Heart left ventricle (tissue), 16 donors: ENCODE data around the gene PAWR. TPM values are rescaled to one million over a fixed set of nuclear protein-coding genes. Genes with fewer than 3 reads are reported as not detected.
"Not testable (repeated sequence)": the region's sequence is repeated elsewhere in the genome, so short reads cannot be mapped to it uniquely, and the experiment has no call there.

Experiments
- ATAC-seq, 4 donors: fragments of 200-7000 bp; cut with Tn5 transposase; one replicate each; pipeline ENCODE4 v1.9.1; 2020 to 2022; ENCODE audit warnings: moderate library complexity in 4 of 4, mild to moderate bottlenecking in 3 of 4, moderate number of reproducible peaks in 1 of 4
- DNase-seq, 5 donors: peaks; one replicate each; pipeline ENCODE4 v3.0.0-alpha.2; 2020
- H3K27ac ChIP-seq, 12 donors: fragments of 200-600 bp; sonication (generic) in 4 of 12; one replicate each; pipeline versions ENCODE4 v1.5.0 to v1.8.0; 2016 to 2022; ENCODE audit warnings: mild to moderate bottlenecking in 2 of 12
- H3K27me3 ChIP-seq, 9 donors: fragments of 200-600 bp; sonication (generic) in 2 of 9; one replicate each; pipeline versions ENCODE4 v1.5.1 to v1.8.0; 2016 to 2022; ENCODE audit warnings: mild to moderate bottlenecking in 3 of 9
- H3K36me3 ChIP-seq, 9 donors: fragments of 200-600 bp; sonication (generic) in 2 of 9; one replicate each; pipeline versions ENCODE4 v1.5.0 to v1.8.0; 2018 to 2022; ENCODE audit warnings: mild to moderate bottlenecking in 2 of 9
- H3K4me1 ChIP-seq, 12 donors: fragments of 200-600 bp; sonication (generic) in 4 of 12; one replicate each; pipeline versions ENCODE4 v1.5.0 to v1.8.0; 2016 to 2022; ENCODE audit warnings: mild to moderate bottlenecking in 3 of 12
- H3K4me3 ChIP-seq, 12 donors: fragments of 200-600 bp; sonication (generic) in 4 of 12; one replicate each; pipeline versions ENCODE4 v1.5.0 to v1.8.0; 2017 to 2022; ENCODE audit warnings: mild to moderate bottlenecking in 9 of 12, moderate library complexity in 4 of 12
- H3K9me3 ChIP-seq, 12 donors: fragments of 200-600 bp; sonication (generic) in 4 of 12; one replicate each; pipeline versions ENCODE4 v1.5.0 to v1.8.0; 2016 to 2022; ENCODE audit warnings: mild to moderate bottlenecking in 1 of 12
- POLR2A ChIP-seq, 2 donors: fragments of 450-650 bp; IDR thresholded peaks; one replicate each; pipeline ENCODE4 v1.6.1; 2017; ENCODE audit warnings: antibody characterized with exemption in 2 of 2, mild to moderate bottlenecking in 2 of 2, moderate library complexity in 2 of 2
- WGBS, 4 donors: extraction: QIAGEN DNeasy Blood & Tissue Kit in 2 of 4; methylation state at CpG; one replicate each; pipeline versions ENCODE4 v1.1.5 to v1.1.7; 2013 to 2018; 5-methylcytosine and 5-hydroxymethylcytosine counted together
- intact Hi-C, 10 donors: fragments of 100-400 bp; cut with DNase I; formaldehyde crosslinking; loops; one replicate each; pipeline versions ENCODE4 v1.11.1 to v1.14.2; 2022
- polyA plus RNA-seq, 2 donors: library from polyadenylated mRNA; stranded (reverse); fragments of 200-250 nt; gene quantifications; one replicate each; pipeline ENCODE4 v1.2.3, GENCODE V29; 2013
- total RNA-seq, 9 donors: library from RNA; depleted of rRNA in 2 of 9; stranded (reverse); fragments of >200 nt in 2 of 9; fragmentation: NEBNext Ultra II Directional in 3 of 9; extraction: Animal tissue kit (Norgen Biotek cat#: 25700) in 3 of 9; gene quantifications; one replicate each; pipeline versions ENCODE4 v1.1.0 to v1.2.4, GENCODE V29; 2016 to 2023
- TF ChIP-seq, protein P1 (sequence below), 12 donors: fragments of 200-600 bp; sonication (generic) in 4 of 12; IDR thresholded peaks; one replicate each; pipeline versions ENCODE4 v1.5.0 to v1.8.0; 2018 to 2022; ENCODE audit warnings: antibody characterized with exemption in 12 of 12, mild to moderate bottlenecking in 5 of 12
- donor health status: ischemic (EF 13 %, LVEDD 7.1; RV severe dilation, severe dysfunction).
- donor health status: healthy with polysubstance abuse.
- donor health status: DM: no; HTN: yes; CAD: no.
- donor health status: DM: no; HTN: no; CAD: no.
- donor health status: ischemic (EF 25% LVEDD 6.9; RV normal size, moderate dysfunction).
- donor health status: ischemic (EF 25% LVEDD 5.7; RV mildly dilated, moderate dysfunction).
- donor health status: healthy.
- donor health status: DM: yes; HTN: yes; CAD: no.
- donor health status: ischemic (EF 35%, LVEDD 5.7; RV mildly dilated, moderate dysfunction).
- donor health status: nonischemic (EF 11% LVEDD 7.7; RV severe dilation, severe dysfunction).
- donor health status: DM: yes; HTN: yes; CAD: no.
- donor health status: PGD.
- donor health status: ischemic (EF 29% LVEDD 5.4; RV normal size, mild dysfunction).
- donor health status: nonischemic (EF 23%, LVEDD 6.1; RV moderate dilation, normal function).

The PAWR gene
- total and polyA plus RNA-seq, 11 donors, result 4.8 to 29.0 (median 11.0) TPM

DNA sequence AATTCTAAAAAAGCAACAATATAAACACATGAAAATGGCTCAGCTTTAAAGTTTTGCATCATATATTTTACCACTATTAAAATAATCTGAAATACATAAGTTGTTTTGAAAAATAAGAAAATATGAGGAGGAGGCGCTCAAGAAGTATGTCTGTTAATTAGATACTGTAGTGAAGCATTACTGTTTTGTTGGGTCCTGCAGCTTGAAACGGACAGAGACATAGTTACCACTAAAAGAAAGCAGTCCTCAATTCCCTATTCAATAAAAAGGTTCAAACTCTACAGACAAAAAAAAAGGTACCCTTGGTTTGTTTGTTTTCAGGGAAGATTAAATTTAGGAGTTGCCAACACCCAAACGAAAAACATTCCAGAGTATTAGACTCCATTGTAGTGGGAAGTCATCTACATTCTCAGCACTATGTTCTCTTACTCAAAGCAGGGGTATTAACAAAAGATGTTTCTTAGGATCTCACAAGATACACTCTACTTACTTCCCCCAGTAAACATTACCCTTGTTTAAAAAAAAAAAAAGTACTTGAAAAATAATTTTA is 3.0 kb downstream of the PAWR start:
- H3K36me3 ChIP-seq, result no peaks in the 10 kb centered on the region
- intact Hi-C loops, result loop anchor here in 3 of 10 donors (2.0 to 10.0 kb wide), 4 partner anchors 130 to 500 kb away; partner anchors contain the start of gene PPP1R12A (in 1 of the 3)
- DNase-seq (no peak), ATAC-seq (no peak)
- no peaks in the 10 kb centered on the region for H3K9me3 ChIP-seq
- peaks cover 0 to 30% (median 7%) of the 10 kb centered on the region in 12 donors for H3K4me1 ChIP-seq
- TF ChIP-seq, protein P1, sequence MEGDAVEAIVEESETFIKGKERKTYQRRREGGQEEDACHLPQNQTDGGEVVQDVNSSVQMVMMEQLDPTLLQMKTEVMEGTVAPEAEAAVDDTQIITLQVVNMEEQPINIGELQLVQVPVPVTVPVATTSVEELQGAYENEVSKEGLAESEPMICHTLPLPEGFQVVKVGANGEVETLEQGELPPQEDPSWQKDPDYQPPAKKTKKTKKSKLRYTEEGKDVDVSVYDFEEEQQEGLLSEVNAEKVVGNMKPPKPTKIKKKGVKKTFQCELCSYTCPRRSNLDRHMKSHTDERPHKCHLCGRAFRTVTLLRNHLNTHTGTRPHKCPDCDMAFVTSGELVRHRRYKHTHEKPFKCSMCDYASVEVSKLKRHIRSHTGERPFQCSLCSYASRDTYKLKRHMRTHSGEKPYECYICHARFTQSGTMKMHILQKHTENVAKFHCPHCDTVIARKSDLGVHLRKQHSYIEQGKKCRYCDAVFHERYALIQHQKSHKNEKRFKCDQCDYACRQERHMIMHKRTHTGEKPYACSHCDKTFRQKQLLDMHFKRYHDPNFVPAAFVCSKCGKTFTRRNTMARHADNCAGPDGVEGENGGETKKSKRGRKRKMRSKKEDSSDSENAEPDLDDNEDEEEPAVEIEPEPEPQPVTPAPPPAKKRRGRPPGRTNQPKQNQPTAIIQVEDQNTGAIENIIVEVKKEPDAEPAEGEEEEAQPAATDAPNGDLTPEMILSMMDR (IDR thresholded peaks at IDR 0.05), result no peak
- TF ChIP-seq POLR2A (IDR thresholded peaks at IDR 0.05), result no peak
- WGBS, 4 donors, result 60 to 63% (median 62%) methylated on average over 3 of the region's 3 CpGs
- no peak overlapping the region for H3K27ac ChIP-seq
- H3K27me3 ChIP-seq, result peaks cover 0 to 41% (median 0%) of the 10 kb centered on the region in 9 donors
- peak overlapping the region in 9 of 12 donors; percentile 2 to 97 (median 77) for H3K4me3 ChIP-seq

DNA sequence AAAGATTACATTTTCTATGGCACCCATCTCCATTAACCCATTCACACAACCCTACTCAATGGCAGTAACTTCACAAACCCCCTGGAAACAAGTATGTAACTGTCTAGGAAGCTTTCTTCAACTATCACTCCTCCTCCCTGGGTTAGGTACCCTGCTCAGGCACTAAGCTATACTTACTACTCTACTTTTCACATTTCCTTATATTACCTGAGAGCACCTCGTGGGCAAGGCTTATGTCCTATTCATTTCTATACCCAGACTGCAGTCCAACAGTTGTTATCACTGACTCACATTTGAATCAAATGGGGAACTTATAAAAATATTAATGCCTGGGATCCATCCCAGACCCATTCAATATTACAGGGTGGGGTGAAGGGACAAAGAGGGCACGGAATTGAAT is 4.6 kb downstream of the PAWR start:
- no peak overlapping the region for H3K27ac ChIP-seq
- H3K4me3 ChIP-seq, result peak overlapping the region in 1 of 12 donors; percentile 75
- 83 to 91% (median 88%) methylated on average over 2 of the region's 2 CpGs for WGBS, 4 donors
- no peaks in the 10 kb centered on the region for H3K9me3 ChIP-seq
- intact Hi-C loops, result loop anchor here in 2 of 10 donors (5.0 to 10.0 kb wide), 3 partner anchors 129 to 501 kb away; partner anchors contain the start of gene PPP1R12A (in 1 of the 2)
- ATAC-seq, result no peak
- DNase-seq, result no peak
- H3K4me1 ChIP-seq, result peaks cover 0 to 25% (median 3%) of the 10 kb centered on the region in 12 donors
- no peaks in the 10 kb centered on the region for H3K36me3 ChIP-seq
- TF ChIP-seq POLR2A (IDR thresholded peaks at IDR 0.05), result no peak
- TF ChIP-seq, protein P1 (IDR thresholded peaks at IDR 0.05), result no peak
- H3K27me3 ChIP-seq, result peaks cover 0 to 26% (median 0%) of the 10 kb centered on the region in 9 donors

DNA sequence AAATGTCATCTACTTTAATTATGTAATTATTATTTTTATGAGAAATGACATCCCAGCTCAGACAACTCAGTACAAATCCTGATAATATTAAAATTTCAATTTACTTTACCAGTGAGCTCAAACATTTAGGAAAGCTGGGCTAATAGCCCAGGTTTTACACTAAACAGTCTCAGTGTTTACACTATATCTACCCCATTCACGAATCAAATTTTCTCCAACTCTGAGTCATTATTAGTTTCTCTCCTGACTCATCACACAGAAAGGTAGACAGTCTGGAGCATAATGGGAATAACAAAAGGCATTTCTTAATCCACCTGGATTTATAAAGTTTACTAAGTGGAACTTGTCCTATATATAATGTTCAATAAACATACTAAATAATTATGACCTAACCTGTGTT is 5.7 kb downstream of the PAWR start:
- Histone ChIP-seq H3K36me3 (no peaks in the 10 kb centered on the region), H3K27me3 (peaks cover 0 to 18% (median 0%) of the 10 kb centered on the region in 9 donors), H3K4me3 (no peak overlapping the region), H3K27ac (no peak overlapping the region), H3K9me3 (no peaks in the 10 kb centered on the region), H3K4me1 (peaks cover 0 to 17% (median 3%) of the 10 kb centered on the region in 12 donors)
- DNase-seq (no peak), ATAC-seq (no peak)
- 16 to 81% (median 35%) methylated on average over 1 of the region's 1 CpG for WGBS, 4 donors
- intact Hi-C loops, result loop anchor here in 2 of 10 donors (5.0 to 10.0 kb wide), 3 partner anchors 128 to 502 kb away; partner anchors contain the start of gene PPP1R12A (in 1 of the 2)
- TF ChIP-seq POLR2A (IDR thresholded peaks at IDR 0.05), result no peak
- TF ChIP-seq, protein P1 (IDR thresholded peaks at IDR 0.05), result no peak

DNA sequence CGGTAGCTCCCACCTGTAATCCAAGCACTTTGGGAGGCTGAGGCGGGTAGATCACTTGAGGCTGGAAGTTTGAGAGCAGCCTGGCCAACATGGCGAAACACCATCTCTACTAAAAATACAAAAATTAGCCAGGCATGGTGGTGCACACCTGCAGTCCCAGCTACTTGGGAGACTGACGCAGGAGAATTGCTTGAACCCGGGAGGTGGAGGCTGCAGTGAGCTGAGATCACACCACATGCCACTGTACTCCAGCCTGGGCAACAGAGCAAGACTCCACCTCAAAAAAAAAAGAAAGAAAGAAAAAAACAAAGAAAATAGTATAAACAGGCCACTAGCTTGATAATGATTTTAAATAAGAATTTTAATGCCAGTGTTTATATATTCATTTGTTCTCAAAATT is 6.4 kb downstream of the PAWR start:
- ATAC-seq, H3K36me3 ChIP-seq, H3K27ac ChIP-seq, H3K4me3 ChIP-seq, DNase-seq, H3K9me3 ChIP-seq: not testable (repeated sequence)
- WGBS, 4 donors, result 92 to 97% (median 95%) methylated on average over 5 of the region's 5 CpGs
- H3K27me3 ChIP-seq, result peaks cover 0 to 11% (median 0%) of the 10 kb centered on the region in 9 donors
- intact Hi-C loops, result loop anchor here in 1 of 10 donors (10.0 kb wide), 1 partner anchor 250 kb away; the partner anchor contains the start of gene PPP1R12A
- H3K4me1 ChIP-seq, result peaks cover 0 to 14% (median 3%) of the 10 kb centered on the region in 12 donors
